HG02852 (cell line): Measurements from ENCODE around the gene TOMM20.
"Not testable (repeated sequence)": the region's sequence is repeated elsewhere in the genome, so short reads cannot be mapped to it uniquely, and the experiment has no call there.

ENCODE experiments used
- ATAC-seq: cut with Tn5 transposase; IDR thresholded peaks from one replicate; pipeline ENCODE4 v1.9.1; 2021; ENCODE audit warnings: mild to moderate bottlenecking, moderate library complexity; ENCODE audit not compliant: unreplicated experiment

TOMM20 gene

DNA sequence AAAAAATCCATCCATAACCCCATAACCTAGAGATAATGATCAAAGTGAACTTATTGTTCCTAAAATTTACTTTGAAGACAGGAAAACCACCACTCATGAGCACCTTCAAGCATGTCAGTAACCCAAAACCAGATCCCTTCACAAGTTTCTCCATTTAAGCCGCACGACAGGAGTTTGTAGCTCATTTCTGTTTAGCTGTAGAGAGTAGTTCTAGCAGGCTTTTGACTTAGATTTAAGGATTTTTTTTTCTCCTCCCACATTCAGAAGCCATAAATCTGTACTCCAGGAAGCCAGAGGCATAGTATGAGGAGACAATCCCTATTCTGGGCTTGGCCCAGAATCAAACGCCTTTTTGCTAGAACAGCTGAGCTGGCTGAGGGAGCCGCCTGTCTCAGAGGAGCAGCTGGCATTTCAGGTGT is 25.6 kb downstream of the TOMM20 start:
- ATAC-seq: no peak

DNA sequence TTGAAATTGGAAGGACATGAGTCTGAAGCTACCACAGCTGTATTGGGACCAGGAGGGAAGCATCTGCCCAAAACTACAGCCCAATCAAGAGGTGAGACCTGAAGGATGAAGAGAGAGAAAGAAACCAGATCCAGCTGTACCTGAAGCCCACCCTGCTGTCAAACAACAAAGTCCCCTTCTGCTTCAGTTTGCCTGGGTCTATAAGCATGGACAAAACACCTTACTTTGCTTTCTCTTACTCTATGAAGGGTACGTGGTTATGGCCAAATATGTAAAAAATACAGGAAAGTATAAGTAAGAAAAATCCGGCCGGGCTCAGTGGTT is 26.4 kb downstream of the TOMM20 start:
- no peak for ATAC-seq

- no peak for ATAC-seq
Measured at GRCh38 chr1:235101558-235102258, 26.9 kb downstream of the TOMM20 start.

DNA sequence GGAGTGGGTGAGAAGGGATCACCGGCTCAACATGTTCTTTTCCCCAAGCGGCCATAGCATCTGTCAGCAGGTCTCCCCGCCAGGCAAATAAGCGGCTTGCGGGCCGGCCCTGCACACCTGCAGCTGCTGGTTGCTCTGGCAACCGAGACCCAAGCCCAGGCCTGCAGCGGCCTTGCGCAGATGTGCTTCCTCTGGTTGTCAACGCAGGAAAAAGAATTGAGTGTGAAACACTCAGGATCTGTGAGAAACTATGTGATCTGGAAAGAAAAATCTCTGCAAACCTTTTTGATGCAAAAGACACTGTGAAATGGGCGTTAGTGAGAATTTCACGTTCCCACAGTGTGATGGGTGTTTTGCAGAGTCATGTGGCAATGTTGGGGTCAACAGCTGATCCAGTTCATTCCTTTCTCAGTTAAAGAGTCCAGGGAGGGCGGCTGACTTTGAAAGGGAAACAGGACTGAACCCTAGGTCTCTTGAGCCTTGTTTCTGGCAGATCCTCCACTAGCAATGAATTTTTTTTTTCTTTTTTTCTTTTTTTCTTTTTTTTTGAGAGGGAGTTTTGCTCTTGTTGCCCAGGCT is 28.4 kb downstream of the TOMM20 start:
- ATAC-seq: no peak

DNA sequence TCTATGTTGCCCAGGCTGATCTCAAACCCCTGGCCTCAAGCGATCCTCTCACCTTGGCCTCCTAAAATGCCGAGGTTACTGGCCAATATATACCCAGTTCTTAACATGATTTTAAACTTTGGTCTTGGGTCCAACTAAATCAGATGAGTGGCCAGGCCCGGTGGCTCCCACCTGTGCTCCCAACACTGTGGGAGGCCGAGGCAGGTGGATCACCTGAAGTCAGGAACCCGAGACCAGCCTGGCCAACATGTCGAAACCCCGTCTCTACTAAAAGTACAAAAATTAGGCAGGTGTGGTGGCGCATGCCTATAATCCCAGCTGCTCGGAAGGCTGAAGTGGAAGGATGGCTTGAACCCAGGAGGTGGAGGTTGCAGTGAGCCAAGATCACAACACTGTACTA is 29.6 kb downstream of the TOMM20 start:
- no peak for ATAC-seq

- ATAC-seq: no peak
Measured at GRCh38 chr1:235098547-235098946, 30.1 kb downstream of the TOMM20 start.

- ATAC-seq: not testable (repeated sequence)
Measured at GRCh38 chr1:235097501-235097900, 31.1 kb downstream of the TOMM20 start.

DNA sequence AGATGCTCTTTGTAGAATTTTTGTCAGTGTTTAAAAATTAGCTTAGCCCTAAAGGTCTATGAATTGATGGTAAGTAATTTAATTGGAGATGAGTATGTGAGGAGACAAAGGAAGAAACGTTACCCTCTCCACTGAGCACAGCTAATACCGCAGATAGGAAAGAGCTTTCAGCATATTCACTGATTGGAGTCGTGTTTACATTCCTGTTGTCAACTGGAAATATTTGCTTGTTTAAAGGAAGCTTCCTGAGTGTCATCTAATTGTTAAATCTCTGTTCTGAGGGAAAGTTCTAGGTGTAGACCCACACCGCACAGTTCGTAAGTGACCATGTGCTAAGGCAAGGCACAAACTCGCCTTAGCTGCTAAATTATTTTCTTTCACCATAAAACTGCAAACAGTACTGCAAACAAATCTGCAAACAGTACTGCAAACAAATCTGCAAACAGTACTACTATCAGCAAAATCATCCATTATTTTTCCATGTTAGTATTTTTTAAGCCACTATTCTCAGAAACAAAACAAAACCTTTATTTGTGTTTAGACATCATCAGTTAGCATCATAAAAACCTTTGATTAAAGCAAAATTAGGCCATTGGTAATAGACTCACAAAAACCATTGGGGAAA is 32.6 kb downstream of the TOMM20 start:
- ATAC-seq: no peak

DNA sequence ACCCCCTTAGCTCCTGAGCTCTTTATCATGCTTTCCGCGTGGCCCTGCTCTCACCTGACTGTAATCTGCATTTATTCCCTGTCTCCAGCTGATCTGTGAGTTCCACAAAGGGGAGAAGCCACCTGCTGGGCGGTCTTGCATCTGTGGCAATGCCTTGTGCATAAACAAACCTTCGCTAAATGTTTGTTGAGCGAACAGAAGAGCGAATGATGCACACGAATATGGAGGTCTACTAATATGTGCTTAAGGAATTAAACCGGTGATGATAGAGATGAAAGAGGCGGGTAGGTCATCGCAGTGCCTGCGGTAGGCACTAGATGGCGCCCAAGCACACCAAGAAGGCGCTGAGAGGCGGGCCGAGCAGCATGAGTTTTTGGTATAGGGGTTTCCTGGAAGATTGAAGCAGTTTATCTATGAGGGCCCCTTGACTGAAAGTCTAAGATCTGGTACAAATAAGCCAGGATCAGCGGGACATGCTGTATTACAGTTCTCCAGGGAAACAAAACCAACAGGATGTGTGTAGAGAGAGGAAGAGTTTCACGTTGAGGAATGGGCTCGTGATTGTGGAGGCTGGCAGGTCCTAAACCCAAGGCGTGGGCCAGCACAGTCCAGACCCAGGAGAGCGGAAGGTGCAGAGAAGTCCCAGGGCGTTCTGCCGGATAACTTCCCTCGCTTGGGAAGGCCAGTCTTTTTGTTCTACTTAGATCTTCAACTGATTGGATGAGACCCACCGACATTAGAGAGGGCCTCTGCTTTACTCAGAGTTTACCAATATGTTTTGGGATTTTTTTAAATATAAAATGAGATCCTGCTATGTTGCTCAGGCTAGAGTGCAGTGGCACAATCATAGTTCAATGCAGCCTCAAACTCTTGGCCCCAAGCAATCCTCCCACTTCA is 34.7 kb downstream of the TOMM20 start:
- ATAC-seq: peak; percentile 71

GRCh38 chr1:235093013-235093695 is 35.5 kb downstream of the TOMM20 start:
- ATAC-seq: no peak

DNA sequence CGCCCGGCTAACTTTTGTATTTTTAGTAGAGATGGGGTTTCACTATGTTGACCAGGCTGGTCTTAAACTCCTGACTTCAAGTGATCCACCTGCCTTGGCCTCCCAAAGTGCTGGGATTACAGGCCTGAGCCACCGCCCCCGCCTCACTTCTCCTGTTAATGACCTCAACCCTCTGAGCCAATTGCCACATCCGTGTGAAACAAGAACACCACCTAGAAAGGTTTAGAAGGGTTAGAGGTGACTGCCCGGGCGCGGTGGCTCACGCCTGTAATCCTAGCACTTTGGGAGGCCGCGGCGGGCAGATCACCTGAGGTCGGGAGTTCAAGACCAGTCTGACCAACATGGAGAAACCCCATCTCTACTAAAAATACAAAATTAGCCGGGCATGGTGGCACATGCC is 36.2 kb downstream of the TOMM20 start:
- ATAC-seq: not testable (repeated sequence)

DNA sequence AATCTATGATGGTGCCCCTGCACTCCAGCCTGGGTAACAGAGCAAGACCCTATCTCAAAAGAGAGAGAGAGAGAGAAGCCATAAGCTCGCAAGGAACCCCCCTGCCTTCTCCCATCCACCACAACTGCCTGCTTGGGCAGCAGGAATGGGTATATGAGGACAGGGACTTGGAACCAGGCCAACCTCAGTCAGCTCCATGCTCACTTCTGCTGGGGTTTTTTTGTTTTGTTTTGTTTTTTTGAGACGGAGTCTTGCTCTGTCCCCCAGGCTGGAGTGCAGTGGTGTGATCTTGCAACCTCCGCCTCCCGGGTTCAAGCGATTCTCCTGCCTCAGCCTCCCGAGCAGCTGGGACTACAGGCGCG is 36.6 kb downstream of the TOMM20 start:
- ATAC-seq: not testable (repeated sequence)

DNA sequence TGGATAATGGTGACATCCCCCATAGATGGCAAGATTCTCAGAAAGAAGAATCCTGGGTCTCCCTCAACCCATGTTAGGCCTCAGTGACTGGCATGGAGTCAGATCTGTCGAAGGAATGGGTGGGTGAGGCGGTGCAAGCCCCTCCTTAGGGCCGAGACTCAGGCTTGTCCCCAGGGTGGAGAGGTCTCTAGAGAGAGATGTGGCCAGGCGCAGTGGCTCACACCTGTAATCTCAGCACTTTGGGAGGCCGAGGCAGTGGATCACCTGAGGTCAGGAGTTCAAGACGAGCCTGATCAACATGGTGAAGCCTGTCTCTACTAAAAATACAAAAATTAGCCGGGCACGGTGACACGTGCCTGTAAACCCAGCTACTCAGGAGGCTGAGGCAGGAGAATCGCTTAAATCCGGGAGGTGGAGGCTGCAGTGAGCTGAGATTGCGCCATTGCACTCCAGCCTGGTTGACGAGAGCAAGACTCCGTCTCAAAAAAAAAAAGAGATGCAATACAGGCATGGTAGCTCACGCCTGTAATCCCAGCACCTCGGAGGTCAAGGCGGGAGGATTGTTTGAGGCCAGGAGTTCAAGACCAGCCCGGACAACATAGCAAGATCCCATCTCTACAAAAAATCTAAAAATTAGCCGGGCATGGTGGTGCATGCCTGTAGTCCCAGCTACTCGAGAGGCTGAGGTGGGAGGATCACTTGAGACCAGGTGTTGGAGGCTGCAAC is 37.2 kb downstream of the TOMM20 start:
- ATAC-seq: not testable (repeated sequence)

GRCh38 chr1:235090406-235091069 is 38.1 kb downstream of the TOMM20 start:
- no peak for ATAC-seq

DNA sequence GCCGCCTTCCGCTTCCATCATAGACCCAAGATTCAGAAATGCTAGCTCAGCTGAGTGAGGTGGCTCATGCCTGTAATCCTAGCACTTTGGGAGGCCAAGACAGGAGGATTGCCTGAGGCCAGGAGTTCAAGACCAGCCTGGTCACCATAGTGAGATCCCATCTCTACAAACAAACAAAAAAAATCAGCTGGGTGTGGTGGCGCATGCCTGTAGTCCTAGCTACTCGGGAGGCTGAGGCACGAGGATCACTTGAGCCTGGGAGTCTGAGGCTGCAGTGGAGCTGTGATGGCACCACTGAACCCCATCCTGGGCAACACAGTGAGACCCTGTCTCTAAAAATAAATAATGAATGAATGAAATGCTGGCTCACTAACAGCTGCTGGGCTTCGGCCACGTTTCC is 39.7 kb downstream of the TOMM20 start:
- no peak for ATAC-seq

GRCh38 chr1:235088430-235088829 is 40.2 kb downstream of the TOMM20 start:
- no peak for ATAC-seq

DNA sequence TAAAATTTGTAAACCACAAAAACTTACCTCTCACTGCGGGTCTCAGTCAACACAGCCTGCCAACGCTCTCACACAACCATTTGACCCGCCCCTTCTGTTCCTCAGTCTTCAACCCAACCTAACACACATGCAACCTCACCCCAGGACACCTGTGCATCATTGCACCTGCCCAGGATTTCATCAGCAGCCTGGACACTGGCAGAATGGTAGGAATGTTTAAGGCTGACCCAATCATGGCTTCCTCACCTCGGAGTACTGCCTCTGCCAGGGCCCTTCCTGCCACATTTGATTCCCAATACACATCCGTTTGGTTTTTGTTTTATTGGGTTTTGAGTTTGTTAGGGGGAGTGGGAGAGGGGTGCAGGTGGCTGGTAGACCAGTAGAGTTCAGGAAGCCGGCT is 40.7 kb downstream of the TOMM20 start:
- ATAC-seq: no peak

- ATAC-seq: not testable (repeated sequence)
Measured at GRCh38 chr1:235085411-235086117, 43.1 kb downstream of the TOMM20 start.

- ATAC-seq: not testable (repeated sequence)
Measured at GRCh38 chr1:235080788-235081187, 47.8 kb downstream of the TOMM20 start.
